ENCODE results near the gene RNF20. TPM values are rescaled to one million over a fixed set of nuclear protein-coding genes. Genes with fewer than 3 reads are reported as not detected.
A peak's percentile ranks its signal among the peaks of the same experiment; 100 is the strongest.

RNF20 gene
- total and polyA plus RNA-seq, 2 of the 13 experiments (the other 11 are each of a cell fraction or from before 2014, with no cell fraction given): 12.7 to 37.6 TPM

DNA sequence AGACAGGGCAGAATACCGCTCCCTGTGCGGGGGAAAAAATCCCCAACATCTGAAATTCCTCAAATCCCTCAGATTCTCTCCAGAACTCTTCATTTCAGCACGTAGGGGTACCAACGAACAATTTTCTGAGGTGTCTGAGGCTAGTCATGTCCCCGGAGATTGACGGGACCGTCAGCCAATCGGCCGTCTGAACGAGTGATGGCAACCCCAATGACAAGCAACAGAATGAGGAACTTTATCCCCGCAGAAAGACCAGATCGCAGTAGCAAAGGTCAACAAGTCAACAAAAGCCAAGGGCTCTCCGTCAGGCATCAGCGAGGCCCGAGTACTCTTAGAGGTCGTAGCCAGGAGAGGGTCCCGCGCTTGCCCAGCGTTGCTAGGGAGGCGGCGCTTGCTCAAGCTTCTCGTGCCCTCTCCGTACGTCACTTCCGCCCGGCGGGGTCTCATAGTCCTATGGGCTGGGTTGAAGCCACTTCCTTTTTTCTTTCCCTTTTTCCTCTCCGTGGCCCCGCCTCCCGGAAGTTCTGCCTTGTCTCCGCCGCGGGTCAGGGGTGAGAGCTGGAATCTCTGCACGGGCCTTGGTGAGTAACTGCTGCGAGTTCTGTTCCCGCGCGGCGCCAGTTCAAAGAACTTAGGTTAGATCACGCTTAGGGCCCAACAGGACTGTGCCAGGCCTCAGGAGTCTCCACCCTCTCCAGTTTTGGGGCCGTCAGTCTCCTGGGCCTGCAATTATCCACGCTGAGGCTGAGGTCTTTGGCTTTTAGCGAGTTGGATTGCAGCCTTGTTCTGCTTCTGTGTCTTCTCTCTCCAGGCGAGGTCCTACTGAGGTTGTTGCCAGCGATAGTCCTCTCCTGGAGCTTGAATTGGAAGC lies at the start of gene RNF20 (continued):
- TF ChIP-seq ZSCAN21 (CRISPR knock-in tag; IDR thresholded peaks at IDR 0.05; ENCODE audit: borderline replicate concordance) (no peak), MTF2 (CRISPR knock-in tag; IDR thresholded peaks at IDR 0.05; ENCODE audit: borderline replicate concordance) (no peak), E2F5 (CRISPR knock-in tag; conservative IDR thresholded peaks at IDR 0.05) (peak; percentile 47; the same call in 1 of the 2 replicates), AGO1 (IDR thresholded peaks at IDR 0.05; ENCODE audit: low read depth, low read length, poor library complexity, severe bottlenecking) (no peak), JARID2 (CRISPR knock-in tag; IDR thresholded peaks at IDR 0.05; ENCODE audit: insufficient replicate concordance) (no peak), ZNF460 (CRISPR knock-in tag; IDR thresholded peaks at IDR 0.05; ENCODE audit: borderline replicate concordance) (no peak), SRY (CRISPR knock-in tag; IDR thresholded peaks at IDR 0.05) (no peak), KDM1A (CRISPR knock-in tag; IDR thresholded peaks at IDR 0.05) (no peak), HNRNPK (IDR thresholded peaks at IDR 0.05; ENCODE audit: low read depth, low read length, poor library complexity, severe bottlenecking) (no peak), LCORL (IDR thresholded peaks at IDR 0.05) (no peak), LCORL (CRISPR knock-in tag; IDR thresholded peaks at IDR 0.05) (no peak), RORA (CRISPR knock-in tag; IDR thresholded peaks at IDR 0.05) (no peak), SOX6 (IDR thresholded peaks at IDR 0.05) (no peak), SOX6 (CRISPR knock-in tag; IDR thresholded peaks at IDR 0.05) (peak; percentile 57; the same call in 1 of the 2 replicates), SYNCRIP (IDR thresholded peaks at IDR 0.05; ENCODE audit: insufficient read depth, low read depth, low read length) (no peak), ZNF124 (CRISPR knock-in tag; IDR thresholded peaks at IDR 0.05) (no peak; the same call in 1 of the 2 replicates), ZNF282 (IDR thresholded peaks at IDR 0.05; ENCODE audit: partially characterized antibody) (no peak), CCAR2 (optimal IDR thresholded peaks at IDR 0.05; ENCODE audit: low read depth, low read length) (no peak), ZNF513 (CRISPR knock-in tag; conservative IDR thresholded peaks at IDR 0.05) (no peak), NFATC3 (CRISPR knock-in tag; IDR thresholded peaks at IDR 0.05) (no peak)
- TF ChIP-seq, protein P1, sequence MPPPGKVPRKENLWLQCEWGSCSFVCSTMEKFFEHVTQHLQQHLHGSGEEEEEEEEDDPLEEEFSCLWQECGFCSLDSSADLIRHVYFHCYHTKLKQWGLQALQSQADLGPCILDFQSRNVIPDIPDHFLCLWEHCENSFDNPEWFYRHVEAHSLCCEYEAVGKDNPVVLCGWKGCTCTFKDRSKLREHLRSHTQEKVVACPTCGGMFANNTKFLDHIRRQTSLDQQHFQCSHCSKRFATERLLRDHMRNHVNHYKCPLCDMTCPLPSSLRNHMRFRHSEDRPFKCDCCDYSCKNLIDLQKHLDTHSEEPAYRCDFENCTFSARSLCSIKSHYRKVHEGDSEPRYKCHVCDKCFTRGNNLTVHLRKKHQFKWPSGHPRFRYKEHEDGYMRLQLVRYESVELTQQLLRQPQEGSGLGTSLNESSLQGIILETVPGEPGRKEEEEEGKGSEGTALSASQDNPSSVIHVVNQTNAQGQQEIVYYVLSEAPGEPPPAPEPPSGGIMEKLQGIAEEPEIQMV (CRISPR knock-in tag; IDR thresholded peaks at IDR 0.05; ENCODE audit: low read depth): no peak
- TF ChIP-seq, protein P2, sequence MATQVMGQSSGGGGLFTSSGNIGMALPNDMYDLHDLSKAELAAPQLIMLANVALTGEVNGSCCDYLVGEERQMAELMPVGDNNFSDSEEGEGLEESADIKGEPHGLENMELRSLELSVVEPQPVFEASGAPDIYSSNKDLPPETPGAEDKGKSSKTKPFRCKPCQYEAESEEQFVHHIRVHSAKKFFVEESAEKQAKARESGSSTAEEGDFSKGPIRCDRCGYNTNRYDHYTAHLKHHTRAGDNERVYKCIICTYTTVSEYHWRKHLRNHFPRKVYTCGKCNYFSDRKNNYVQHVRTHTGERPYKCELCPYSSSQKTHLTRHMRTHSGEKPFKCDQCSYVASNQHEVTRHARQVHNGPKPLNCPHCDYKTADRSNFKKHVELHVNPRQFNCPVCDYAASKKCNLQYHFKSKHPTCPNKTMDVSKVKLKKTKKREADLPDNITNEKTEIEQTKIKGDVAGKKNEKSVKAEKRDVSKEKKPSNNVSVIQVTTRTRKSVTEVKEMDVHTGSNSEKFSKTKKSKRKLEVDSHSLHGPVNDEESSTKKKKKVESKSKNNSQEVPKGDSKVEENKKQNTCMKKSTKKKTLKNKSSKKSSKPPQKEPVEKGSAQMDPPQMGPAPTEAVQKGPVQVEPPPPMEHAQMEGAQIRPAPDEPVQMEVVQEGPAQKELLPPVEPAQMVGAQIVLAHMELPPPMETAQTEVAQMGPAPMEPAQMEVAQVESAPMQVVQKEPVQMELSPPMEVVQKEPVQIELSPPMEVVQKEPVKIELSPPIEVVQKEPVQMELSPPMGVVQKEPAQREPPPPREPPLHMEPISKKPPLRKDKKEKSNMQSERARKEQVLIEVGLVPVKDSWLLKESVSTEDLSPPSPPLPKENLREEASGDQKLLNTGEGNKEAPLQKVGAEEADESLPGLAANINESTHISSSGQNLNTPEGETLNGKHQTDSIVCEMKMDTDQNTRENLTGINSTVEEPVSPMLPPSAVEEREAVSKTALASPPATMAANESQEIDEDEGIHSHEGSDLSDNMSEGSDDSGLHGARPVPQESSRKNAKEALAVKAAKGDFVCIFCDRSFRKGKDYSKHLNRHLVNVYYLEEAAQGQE (IDR thresholded peaks at IDR 0.05; ENCODE audit: borderline replicate concordance in 1 of 2, low read depth in 1 of 2, low read length in 2 of 2): peak in 1 of 2 experiments; percentile 44; a peak in 1 of 4 replicates

All from HepG2 (cell line).